HepG2 (cell line): ENCODE results near the gene TSACC.

ENCODE experiments used
- MBNL3 ChIP-seq: fragments of 250-450 bp; sonication (Bioruptor Pico); conservative IDR thresholded peaks from 2 replicates; pipeline ENCODE4 v1.8.0; 2022; ENCODE audit warnings: mild to moderate bottlenecking, inconsistent platforms
- RAD21 ChIP-seq: fragments of 450-650 bp; formaldehyde crosslinking; IDR thresholded peaks from 2 replicates; pipeline ENCODE4 v1.5.0; 2020; ENCODE audit warnings: mild to moderate bottlenecking

GRCh38 chr1:156358641-156359040 is 20.3 kb downstream of the TSACC start:
- TF ChIP-seq MBNL3 (CRISPR knock-in tag) (no peak), RAD21 (CRISPR knock-in tag) (no peak)
